Osteoblast (primary cell): ENCODE results near the gene COL6A2. TPM values are rescaled to one million over a fixed set of nuclear protein-coding genes. Genes with fewer than 3 reads are reported as not detected.

Experiments used
- DNase-seq: peaks from one replicate; pipeline ENCODE4 v3.0.0; 2011; ENCODE audit warnings: low spot score, mixed read lengths; ENCODE audit not compliant: insufficient read length; ENCODE audit errors: missing footprints
- H2AFZ ChIP-seq: 2 replicates; pipeline ENCODE4 v1.6.0; 2011; ENCODE audit warnings: mild to moderate bottlenecking, low read length
- H3K27ac ChIP-seq: 2 replicates; pipeline ENCODE4 v1.5.1; 2011; ENCODE audit warnings: mild to moderate bottlenecking, low read depth, low read length, moderate library complexity
- H3K27me3 ChIP-seq: 2 replicates; pipeline ENCODE4 v1.6.0; 2012; ENCODE audit warnings: mild to moderate bottlenecking, control low read depth, inconsistent platforms, low read length, moderate library complexity; ENCODE audit not compliant: insufficient read depth
- H3K36me3 ChIP-seq: 2 replicates; pipeline ENCODE4 v1.5.1; 2011; ENCODE audit warnings: mild to moderate bottlenecking, low read length, control low read depth, moderate library complexity; ENCODE audit not compliant: insufficient read depth
- H3K4me1 ChIP-seq: 2 replicates; pipeline ENCODE4 v1.5.1; 2011; ENCODE audit warnings: mild to moderate bottlenecking, low read length, control low read depth, moderate library complexity; ENCODE audit not compliant: insufficient read depth
- H3K4me2 ChIP-seq: 2 replicates; pipeline ENCODE4 v1.6.0; 2011; ENCODE audit warnings: mild to moderate bottlenecking, low read length; ENCODE audit not compliant: insufficient read depth
- H3K4me3 ChIP-seq: fragments of 200-600 bp; sonication (generic); 3 replicates; pipeline ENCODE4 v1.5.1; 2012; ENCODE audit warnings: mild to moderate bottlenecking, low read length, inconsistent platforms; ENCODE audit not compliant: insufficient read depth
- H3K79me2 ChIP-seq: 2 replicates; pipeline ENCODE4 v1.6.0; 2012; ENCODE audit warnings: mild to moderate bottlenecking, low read length, control low read depth, inconsistent platforms; ENCODE audit not compliant: insufficient read depth
- H3K9me3 ChIP-seq: 2 replicates; pipeline ENCODE4 v1.5.1; 2011; ENCODE audit warnings: low read depth, low read length, control low read depth
- H4K20me1 ChIP-seq: 2 replicates; pipeline ENCODE4 v1.6.0; 2012; ENCODE audit warnings: mild to moderate bottlenecking, low read length, control low read depth; ENCODE audit not compliant: insufficient read depth
- total RNA-seq: library from RNA; depleted of rRNA; stranded (reverse); fragments of >200 nt; gene quantifications from 2 replicates; pipeline ENCODE4 v1.2.3, GENCODE V29; 2012
- TF ChIP-seq, protein P1 (sequence below): IDR thresholded peaks from 2 replicates; pipeline ENCODE4 v1.5.1; 2011; ENCODE audit warnings: mild to moderate bottlenecking, low read depth, low read length, moderate library complexity; ENCODE audit errors: extremely low read depth

Gene COL6A2
- total RNA-seq, 1 donor = 1,265 TPM

DNA sequence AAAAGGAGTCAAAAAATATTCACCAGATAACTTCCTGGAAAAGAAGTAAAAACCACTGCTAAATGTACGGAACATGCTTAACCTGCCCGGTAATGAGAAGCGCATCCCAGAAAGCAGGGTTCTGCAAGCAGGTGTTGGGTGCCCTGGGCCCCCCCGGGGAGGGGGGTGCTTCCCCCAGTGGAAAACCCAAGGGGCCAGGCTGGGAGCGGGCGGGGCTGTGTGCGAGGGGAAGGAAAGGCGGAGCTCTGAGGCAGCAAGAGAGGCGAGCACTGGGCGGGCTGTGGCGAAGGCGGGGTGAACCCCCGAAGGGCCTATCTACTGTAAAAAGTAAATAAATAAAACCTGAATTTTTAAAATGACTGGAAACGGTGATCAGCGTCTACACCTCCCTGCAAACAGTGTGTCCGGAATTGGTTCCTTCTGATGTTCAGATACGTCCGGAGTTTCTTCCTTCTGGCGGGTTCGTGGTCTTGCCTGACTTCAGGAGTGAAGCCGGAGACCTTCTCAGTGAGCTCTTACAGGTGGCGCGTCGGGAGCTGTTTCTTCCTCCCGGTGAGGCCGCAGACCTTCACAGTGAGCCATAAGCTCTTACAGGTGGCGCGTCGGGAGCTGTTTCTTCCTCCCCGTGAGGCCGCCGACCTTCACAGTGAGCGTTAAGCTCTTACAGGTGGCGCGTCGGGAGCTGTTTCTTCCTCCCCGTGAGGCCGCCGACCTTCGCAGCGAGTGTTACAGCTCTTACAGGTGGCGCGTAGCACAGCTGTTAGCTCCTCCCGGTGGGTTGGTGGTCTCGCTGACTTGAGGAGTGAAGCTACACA lies 44.1 kb downstream of the COL6A2 start:
- no peak for DNase-seq
- Histone ChIP-seq H3K4me2 (no peak overlapping the region), H3K27ac (no peak overlapping the region), H3K4me1 (peaks cover 4% of the 10 kb centered on the region), H3K4me3 (no peak overlapping the region), H3K79me2 (no peaks in the 10 kb centered on the region), H2AFZ (no peak overlapping the region), H3K9me3 (no peaks in the 10 kb centered on the region), H3K36me3 (no peaks in the 10 kb centered on the region), H4K20me1 (no peaks in the 10 kb centered on the region), H3K27me3 (peaks cover 9% of the 10 kb centered on the region)
- TF ChIP-seq, protein P1, sequence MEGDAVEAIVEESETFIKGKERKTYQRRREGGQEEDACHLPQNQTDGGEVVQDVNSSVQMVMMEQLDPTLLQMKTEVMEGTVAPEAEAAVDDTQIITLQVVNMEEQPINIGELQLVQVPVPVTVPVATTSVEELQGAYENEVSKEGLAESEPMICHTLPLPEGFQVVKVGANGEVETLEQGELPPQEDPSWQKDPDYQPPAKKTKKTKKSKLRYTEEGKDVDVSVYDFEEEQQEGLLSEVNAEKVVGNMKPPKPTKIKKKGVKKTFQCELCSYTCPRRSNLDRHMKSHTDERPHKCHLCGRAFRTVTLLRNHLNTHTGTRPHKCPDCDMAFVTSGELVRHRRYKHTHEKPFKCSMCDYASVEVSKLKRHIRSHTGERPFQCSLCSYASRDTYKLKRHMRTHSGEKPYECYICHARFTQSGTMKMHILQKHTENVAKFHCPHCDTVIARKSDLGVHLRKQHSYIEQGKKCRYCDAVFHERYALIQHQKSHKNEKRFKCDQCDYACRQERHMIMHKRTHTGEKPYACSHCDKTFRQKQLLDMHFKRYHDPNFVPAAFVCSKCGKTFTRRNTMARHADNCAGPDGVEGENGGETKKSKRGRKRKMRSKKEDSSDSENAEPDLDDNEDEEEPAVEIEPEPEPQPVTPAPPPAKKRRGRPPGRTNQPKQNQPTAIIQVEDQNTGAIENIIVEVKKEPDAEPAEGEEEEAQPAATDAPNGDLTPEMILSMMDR = no peak

DNA sequence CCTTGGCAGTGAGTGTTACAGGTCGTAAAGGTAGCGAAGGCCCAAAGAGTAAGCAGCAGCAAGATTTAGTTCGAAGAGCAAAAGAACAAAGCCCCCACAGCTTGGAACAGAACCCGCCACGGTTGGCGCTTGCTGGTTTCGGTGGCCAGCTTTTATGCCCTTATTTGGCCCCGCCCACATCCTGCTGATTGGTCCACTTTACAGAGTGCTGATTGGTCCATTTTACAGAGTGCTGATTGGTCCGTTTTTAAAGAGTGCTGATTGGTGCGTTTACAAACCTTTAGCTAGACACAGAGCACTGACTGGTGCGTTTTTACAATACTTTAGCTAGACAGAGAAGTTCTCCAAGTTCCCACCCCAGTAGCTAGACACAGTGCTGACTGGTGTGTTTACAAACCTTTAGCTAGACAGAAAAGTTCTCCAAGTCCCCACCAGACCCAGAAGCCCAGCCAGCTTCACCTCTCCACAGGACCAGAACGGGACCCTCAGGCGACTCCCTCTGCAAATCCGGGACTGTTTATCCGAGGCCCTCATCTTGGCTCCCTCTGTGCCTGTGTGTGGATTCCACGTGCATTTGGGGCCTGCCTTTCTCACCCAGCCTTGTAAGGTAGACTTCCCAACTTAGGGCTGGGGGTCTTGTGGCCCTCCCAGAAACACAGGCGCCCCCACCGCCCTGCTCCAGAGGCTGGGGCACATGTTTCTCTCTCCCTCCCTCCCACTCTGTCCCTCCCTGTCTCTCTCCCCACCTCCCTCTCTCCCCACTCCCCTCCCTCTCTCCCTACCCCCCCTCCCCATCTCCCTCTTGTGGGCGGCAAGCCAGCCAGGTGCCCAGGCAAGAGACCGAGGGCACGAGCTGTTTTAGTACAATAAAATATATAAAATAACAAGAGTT lies 44.9 kb downstream of the COL6A2 start:
- TF ChIP-seq, protein P1 = no peak
- Histone ChIP-seq H4K20me1 (no peaks in the 10 kb centered on the region), H3K4me1 (peaks cover 4% of the 10 kb centered on the region), H3K4me3 (no peak overlapping the region), H3K9me3 (no peaks in the 10 kb centered on the region), H3K27me3 (peaks cover 9% of the 10 kb centered on the region), H2AFZ (no peak overlapping the region), H3K79me2 (no peaks in the 10 kb centered on the region), H3K4me2 (no peak overlapping the region), H3K27ac (no peak overlapping the region), H3K36me3 (no peaks in the 10 kb centered on the region)
- no peak for DNase-seq

DNA sequence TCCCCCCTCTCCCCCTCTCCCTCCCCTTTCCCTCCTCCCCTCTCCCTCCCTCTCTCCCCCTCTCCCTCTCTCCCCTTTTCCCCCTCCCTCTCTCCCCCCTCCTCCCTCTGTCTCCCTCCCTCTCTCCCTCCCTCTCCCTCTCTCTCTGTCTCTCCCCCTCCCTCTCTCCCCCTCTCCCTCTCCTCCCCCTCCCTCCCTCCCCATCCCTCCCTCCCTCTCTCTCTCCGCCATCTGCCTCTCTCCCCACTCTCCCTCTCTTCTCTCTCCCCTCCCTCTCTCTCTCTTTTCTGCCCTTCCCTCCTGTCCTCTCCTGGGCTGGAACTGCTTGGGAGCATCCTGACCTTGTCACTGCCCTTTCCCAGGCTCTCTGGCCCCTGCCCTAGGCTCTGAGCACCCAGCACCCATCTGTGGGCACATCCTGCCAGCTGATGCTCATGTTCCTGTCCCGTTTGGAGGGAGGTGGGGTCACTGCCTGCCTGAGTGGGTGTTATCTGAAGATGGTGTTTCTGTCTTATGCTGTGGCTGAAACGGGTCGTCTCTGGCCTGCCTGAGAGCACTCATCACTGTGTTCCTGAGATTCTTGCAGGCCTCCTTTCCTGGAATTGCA lies 46.7 kb downstream of the COL6A2 start:
- Histone ChIP-seq H3K27me3 (peaks cover 9% of the 10 kb centered on the region), H3K9me3 (no peaks in the 10 kb centered on the region), H3K4me2 (no peak overlapping the region), H3K79me2 (no peaks in the 10 kb centered on the region), H3K4me3 (no peak overlapping the region), H3K4me1 (peaks cover 4% of the 10 kb centered on the region), H3K27ac (no peak overlapping the region), H4K20me1 (no peaks in the 10 kb centered on the region), H2AFZ (no peak overlapping the region), H3K36me3 (no peaks in the 10 kb centered on the region)
- peak; percentile 81 for DNase-seq
- TF ChIP-seq, protein P1 = no peak
